DND-41 (cell line): ENCODE measurements around the gene CANT1.

Experiments used
- ATAC-seq: fragments of 200-7000 bp; cut with Tn5 transposase; 3 replicates; pipeline ENCODE4 v1.9.1; 2021; ENCODE audit warnings: low read depth; ENCODE audit not compliant: insufficient read depth
- DNase-seq: peaks from one replicate; pipeline ENCODE4 v3.0.0-alpha.2; 2020
- H2AFZ ChIP-seq: 2 replicates; pipeline ENCODE4 v1.6.0; 2012; ENCODE audit warnings: low read depth, low read length
- H3K27ac ChIP-seq: 2 replicates; pipeline ENCODE4 v1.5.1; 2012; ENCODE audit warnings: low read length, inconsistent platforms
- H3K27me3 ChIP-seq: fragments of 200-600 bp; sonication (generic); 2 replicates; pipeline ENCODE4 v1.6.0; 2012; ENCODE audit warnings: low read length, mild to moderate bottlenecking, inconsistent platforms; ENCODE audit not compliant: insufficient read depth, poor library complexity
- H3K36me3 ChIP-seq: 2 replicates; pipeline ENCODE4 v1.5.1; 2012; ENCODE audit warnings: low read length, inconsistent platforms; ENCODE audit not compliant: insufficient read depth
- H3K4me1 ChIP-seq: 2 replicates; pipeline ENCODE4 v1.5.1; 2012; ENCODE audit warnings: mild to moderate bottlenecking, low read length; ENCODE audit not compliant: insufficient read depth
- H3K4me2 ChIP-seq: 2 replicates; pipeline ENCODE4 v1.6.0; 2012; ENCODE audit warnings: mild to moderate bottlenecking, moderate library complexity, low read length, inconsistent platforms; ENCODE audit not compliant: insufficient read depth
- H3K4me3 ChIP-seq, 2 experiments: fragments of 200-600 bp in 1 of 2; shearing (Covaris generic) in 1 of 2; 2 replicates each; pipeline ENCODE4 v1.5.1; 2012 to 2016; ENCODE audit warnings: inconsistent platforms in 2 of 2, low read length in 2 of 2, mild to moderate bottlenecking in 2 of 2, low read depth in 1 of 2, moderate library complexity in 1 of 2
- H3K79me2 ChIP-seq: 2 replicates; pipeline ENCODE4 v1.6.0; 2012; ENCODE audit warnings: low read length, inconsistent platforms; ENCODE audit not compliant: insufficient read depth
- H3K9ac ChIP-seq: 2 replicates; pipeline ENCODE4 v1.6.0; 2012; ENCODE audit warnings: low read depth, mild to moderate bottlenecking, inconsistent platforms, low read length, moderate library complexity
- H3K9me3 ChIP-seq: 2 replicates; pipeline ENCODE4 v1.5.1; 2012; ENCODE audit warnings: low read length, moderate library complexity, mild to moderate bottlenecking, inconsistent platforms; ENCODE audit not compliant: insufficient read depth, severe bottlenecking
- H4K20me1 ChIP-seq: 2 replicates; pipeline ENCODE4 v1.6.0; 2012; ENCODE audit warnings: low read length; ENCODE audit not compliant: insufficient read depth
- CTCF ChIP-seq: IDR thresholded peaks from 2 replicates; pipeline ENCODE4 v1.5.1; 2012; ENCODE audit warnings: borderline replicate concordance, low read length, moderate library complexity, mild to moderate bottlenecking; ENCODE audit not compliant: poor library complexity, severe bottlenecking; ENCODE audit errors: extremely low read depth
- EZH2 ChIP-seq: IDR thresholded peaks from 3 replicates; pipeline ENCODE4 v1.6.1; 2012; ENCODE audit warnings: borderline replicate concordance, low read depth, mild to moderate bottlenecking, moderate library complexity, low read length, inconsistent platforms; ENCODE audit not compliant: severe bottlenecking

CANT1 gene

GRCh38 chr17:79006046-79006445 lies 3.5 kb downstream of the CANT1 start:
- Histone ChIP-seq H3K36me3 (peaks cover 42% of the 10 kb centered on the region), H3K9me3 (no peaks in the 10 kb centered on the region), H3K4me1 (peaks cover 47% of the 10 kb centered on the region), H3K9ac (peak overlapping the region; percentile 7; the same call in 1 of the 2 replicates), H3K4me2 (peak overlapping the region; percentile 42; the same call in 1 of the 2 replicates), H3K27me3 (no peaks in the 10 kb centered on the region), H2AFZ (no peak overlapping the region), H3K4me3 (no peak overlapping the region), H3K79me2 (peaks cover 84% of the 10 kb centered on the region), H4K20me1 (peaks cover 67% of the 10 kb centered on the region), H3K27ac (peak overlapping the region; percentile 35)
- no peak for DNase-seq
- no peak for ATAC-seq
- no peak for TF ChIP-seq CTCF

GRCh38 chr17:79005063-79005861 lies 4.3 kb downstream of the CANT1 start:
- peaks cover 75% of the 10 kb centered on the region for H4K20me1 ChIP-seq
- peaks cover 91% of the 10 kb centered on the region for H3K79me2 ChIP-seq
- no peaks in the 10 kb centered on the region for H3K9me3 ChIP-seq
- H3K4me1 ChIP-seq: peaks cover 43% of the 10 kb centered on the region
- peak overlapping the region; percentile 42 for H3K4me2 ChIP-seq
- no peak overlapping the region for H3K4me3 ChIP-seq
- peak overlapping the region; percentile 35 for H3K27ac ChIP-seq
- peaks cover 49% of the 10 kb centered on the region for H3K36me3 ChIP-seq
- no peak for ATAC-seq
- no peaks in the 10 kb centered on the region for H3K27me3 ChIP-seq
- no peak for TF ChIP-seq EZH2
- no peak for TF ChIP-seq CTCF
- DNase-seq: peak; percentile 46
- no peak overlapping the region for H3K9ac ChIP-seq
- no peak overlapping the region for H2AFZ ChIP-seq

GRCh38 chr17:79003661-79004411 lies 5.7 kb downstream of the CANT1 start:
- Histone ChIP-seq H3K27me3 (no peaks in the 10 kb centered on the region), H3K27ac (no peak overlapping the region), H3K9ac (no peak overlapping the region), H3K36me3 (peaks cover 58% of the 10 kb centered on the region), H3K4me3 (no peak overlapping the region), H3K4me2 (no peak overlapping the region), H3K4me1 (peaks cover 36% of the 10 kb centered on the region), H3K9me3 (no peaks in the 10 kb centered on the region), H2AFZ (no peak overlapping the region), H4K20me1 (peaks cover 80% of the 10 kb centered on the region), H3K79me2 (peaks cover 90% of the 10 kb centered on the region)
- no peak for ATAC-seq
- TF ChIP-seq CTCF: no peak
- TF ChIP-seq EZH2: no peak
- DNase-seq: no peak
